Neural cell (in vitro differentiated cells): ENCODE data around the gene SUGCT. TPM values are rescaled to one million over a fixed set of nuclear protein-coding genes. Genes with fewer than 3 reads are reported as not detected.

Experiments used
- H2AFZ ChIP-seq: fragments of 200-600, 300-800 bp; sonication (generic), shearing (Covaris generic); 2 replicates; pipeline ENCODE4 v1.6.0; 2014; ENCODE audit warnings: low read depth, mild to moderate bottlenecking, antibody characterized with exemption, low read length, moderate library complexity
- H3F3A ChIP-seq: fragments of 200-600 bp; shearing (Covaris generic); 2 replicates; pipeline ENCODE4 v1.6.1; 2016; ENCODE audit warnings: mild to moderate bottlenecking, moderate library complexity, mixed read lengths, antibody characterized with exemption, low read length; ENCODE audit not compliant: insufficient read depth, poor library complexity, severe bottlenecking
- H3K27ac ChIP-seq: fragments of 200-600, 300-800 bp; sonication (generic), shearing (Covaris generic); 2 replicates; pipeline ENCODE4 v1.5.1; 2014; ENCODE audit warnings: mild to moderate bottlenecking, low read length, moderate library complexity
- H3K27me3 ChIP-seq: fragments of 300-800, 200-600 bp; sonication (generic), shearing (Covaris generic); 2 replicates; pipeline ENCODE4 v1.6.0; 2014; ENCODE audit warnings: mild to moderate bottlenecking, low read depth, low read length, moderate library complexity; ENCODE audit not compliant: insufficient read depth
- H3K36me3 ChIP-seq: fragments of 300-800, 200-600 bp; sonication (generic), shearing (Covaris generic); 2 replicates; pipeline ENCODE4 v1.5.1; 2014; ENCODE audit warnings: mild to moderate bottlenecking, antibody characterized with exemption, low read length, moderate library complexity; ENCODE audit not compliant: insufficient read depth
- H3K4me2 ChIP-seq: fragments of 300-800, 200-600 bp; sonication (generic), shearing (Covaris generic); 2 replicates; pipeline ENCODE4 v1.6.0; 2014; ENCODE audit warnings: mild to moderate bottlenecking, low read length
- H3K4me3 ChIP-seq: fragments of 300-800, 200-600 bp; sonication (generic), shearing (Covaris generic); 2 replicates; pipeline ENCODE4 v1.5.1; 2014; ENCODE audit warnings: mild to moderate bottlenecking, low read length, moderate library complexity
- H3K79me2 ChIP-seq: fragments of 200-600 bp; shearing (Covaris generic); replicated peaks from 2 replicates; pipeline ENCODE4 v1.6.0; 2014; ENCODE audit warnings: mild to moderate bottlenecking, low read length, moderate library complexity; ENCODE audit not compliant: insufficient read depth
- H3K9ac ChIP-seq: fragments of 300-800, 200-600 bp; sonication (generic), shearing (Covaris generic); 2 replicates; pipeline ENCODE4 v1.6.1; 2016; ENCODE audit warnings: mild to moderate bottlenecking, low read length, mixed read lengths
- H3K9me2 ChIP-seq: fragments of 200-600 bp; shearing (Covaris generic); 2 replicates; pipeline ENCODE4 v1.6.1; 2016; ENCODE audit warnings: mild to moderate bottlenecking, low read length, mixed read lengths; ENCODE audit not compliant: insufficient read depth
- H3K9me3 ChIP-seq: fragments of 200-600, 300-800 bp; sonication (generic), shearing (Covaris generic); 2 replicates; pipeline ENCODE4 v1.6.1; 2016; ENCODE audit warnings: mild to moderate bottlenecking, mixed run types, low read length, moderate library complexity, mixed read lengths
- H4K20me1 ChIP-seq: fragments of 200-600 bp; shearing (Covaris generic); 2 replicates; pipeline ENCODE4 v1.6.1; 2016; ENCODE audit warnings: mild to moderate bottlenecking, mixed run types; ENCODE audit not compliant: insufficient read depth
- EP300 ChIP-seq: fragments of 450-650 bp; conservative IDR thresholded peaks from 2 replicates; pipeline ENCODE4 v1.6.1; 2014; ENCODE audit warnings: antibody characterized with exemption, mild to moderate bottlenecking, moderate library complexity; ENCODE audit not compliant: poor library complexity, severe bottlenecking
- EZH2 ChIP-seq: fragments of 200-600, 300-800 bp; shearing (Covaris generic), sonication (generic); IDR thresholded peaks from 2 replicates; pipeline ENCODE4 v1.6.1; 2014; ENCODE audit warnings: antibody characterized with exemption, low read length, borderline replicate concordance, mild to moderate bottlenecking; ENCODE audit not compliant: insufficient read depth, poor library complexity, severe bottlenecking
- MXI1 ChIP-seq: fragments of 450-650 bp; conservative IDR thresholded peaks from 2 replicates; pipeline ENCODE4 v1.6.1; 2014; ENCODE audit warnings: antibody characterized with exemption, mild to moderate bottlenecking; ENCODE audit not compliant: poor library complexity, severe bottlenecking
- POLR2AphosphoS5 ChIP-seq: IDR thresholded peaks from 2 replicates; pipeline ENCODE4 v1.6.1; 2012
- RAD21 ChIP-seq: fragments of 450-650 bp; conservative IDR thresholded peaks from 2 replicates; pipeline ENCODE4 v1.6.1; 2014; ENCODE audit warnings: antibody characterized with exemption, mild to moderate bottlenecking, moderate library complexity
- REST ChIP-seq: IDR thresholded peaks from 2 replicates; pipeline ENCODE4 v1.6.1; 2012; ENCODE audit warnings: borderline replicate concordance
- SMC3 ChIP-seq: fragments of 450-650 bp; conservative IDR thresholded peaks from 2 replicates; pipeline ENCODE4 v1.6.1; 2014; ENCODE audit warnings: antibody characterized with exemption, mild to moderate bottlenecking, moderate library complexity; ENCODE audit not compliant: poor library complexity
- TAF1 ChIP-seq: IDR thresholded peaks from 2 replicates; pipeline ENCODE4 v1.6.1; 2012; ENCODE audit warnings: low read depth
- polyA plus RNA-seq: library from polyadenylated mRNA; depleted of rRNA; stranded (reverse); fragments of >200 nt; gene quantifications from 2 replicates; pipeline ENCODE4 v1.2.3, GENCODE V29; 2014
- TF ChIP-seq, protein P1 (sequence below): fragments of 450-650 bp; IDR thresholded peaks from 2 replicates; pipeline ENCODE4 v1.5.1; 2014; ENCODE audit warnings: antibody characterized with exemption, mild to moderate bottlenecking, moderate library complexity; ENCODE audit not compliant: poor library complexity, severe bottlenecking

Gene SUGCT
- polyA plus RNA-seq, 1 donor from 2014 or later = not detected

DNA sequence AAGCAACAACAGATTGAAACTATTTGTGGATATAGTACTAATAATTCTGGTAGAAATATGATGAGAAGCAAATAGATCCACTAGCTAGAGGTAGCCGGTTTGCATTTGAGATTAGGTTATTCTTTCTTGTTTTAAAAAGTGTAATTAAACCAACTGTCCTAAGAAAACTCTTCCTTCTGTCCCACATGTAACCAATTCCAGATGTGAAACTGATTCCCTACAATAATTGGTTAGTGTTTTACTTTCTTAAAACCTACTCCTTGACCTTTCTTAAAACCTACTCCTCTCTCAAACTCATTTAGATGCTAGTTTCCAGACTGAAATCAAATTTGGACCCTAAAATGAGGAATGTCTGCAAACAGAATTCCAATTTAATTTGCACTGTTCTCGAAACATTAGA lies 521.5 kb downstream of the SUGCT start:
- Histone ChIP-seq H3K9ac (no peak overlapping the region), H3K4me2 (no peak overlapping the region), H3K79me2 (no peaks in the 10 kb centered on the region), H2AFZ (no peak overlapping the region), H3K9me3 (no peaks in the 10 kb centered on the region), H3K9me2 (no peaks in the 10 kb centered on the region), H3K36me3 (no peaks in the 10 kb centered on the region), H3K4me3 (no peak overlapping the region), H3F3A (no peaks in the 10 kb centered on the region), H3K27ac (no peak overlapping the region), H4K20me1 (no peaks in the 10 kb centered on the region), H3K27me3 (no peaks in the 10 kb centered on the region)
- TF ChIP-seq EZH2 (no peak), POLR2AphosphoS5 (no peak), REST (no peak), EP300 (no peak), SMC3 (no peak), RAD21 (no peak), TAF1 (no peak), MXI1 (no peak)
- TF ChIP-seq, protein P1, sequence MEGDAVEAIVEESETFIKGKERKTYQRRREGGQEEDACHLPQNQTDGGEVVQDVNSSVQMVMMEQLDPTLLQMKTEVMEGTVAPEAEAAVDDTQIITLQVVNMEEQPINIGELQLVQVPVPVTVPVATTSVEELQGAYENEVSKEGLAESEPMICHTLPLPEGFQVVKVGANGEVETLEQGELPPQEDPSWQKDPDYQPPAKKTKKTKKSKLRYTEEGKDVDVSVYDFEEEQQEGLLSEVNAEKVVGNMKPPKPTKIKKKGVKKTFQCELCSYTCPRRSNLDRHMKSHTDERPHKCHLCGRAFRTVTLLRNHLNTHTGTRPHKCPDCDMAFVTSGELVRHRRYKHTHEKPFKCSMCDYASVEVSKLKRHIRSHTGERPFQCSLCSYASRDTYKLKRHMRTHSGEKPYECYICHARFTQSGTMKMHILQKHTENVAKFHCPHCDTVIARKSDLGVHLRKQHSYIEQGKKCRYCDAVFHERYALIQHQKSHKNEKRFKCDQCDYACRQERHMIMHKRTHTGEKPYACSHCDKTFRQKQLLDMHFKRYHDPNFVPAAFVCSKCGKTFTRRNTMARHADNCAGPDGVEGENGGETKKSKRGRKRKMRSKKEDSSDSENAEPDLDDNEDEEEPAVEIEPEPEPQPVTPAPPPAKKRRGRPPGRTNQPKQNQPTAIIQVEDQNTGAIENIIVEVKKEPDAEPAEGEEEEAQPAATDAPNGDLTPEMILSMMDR = no peak

DNA sequence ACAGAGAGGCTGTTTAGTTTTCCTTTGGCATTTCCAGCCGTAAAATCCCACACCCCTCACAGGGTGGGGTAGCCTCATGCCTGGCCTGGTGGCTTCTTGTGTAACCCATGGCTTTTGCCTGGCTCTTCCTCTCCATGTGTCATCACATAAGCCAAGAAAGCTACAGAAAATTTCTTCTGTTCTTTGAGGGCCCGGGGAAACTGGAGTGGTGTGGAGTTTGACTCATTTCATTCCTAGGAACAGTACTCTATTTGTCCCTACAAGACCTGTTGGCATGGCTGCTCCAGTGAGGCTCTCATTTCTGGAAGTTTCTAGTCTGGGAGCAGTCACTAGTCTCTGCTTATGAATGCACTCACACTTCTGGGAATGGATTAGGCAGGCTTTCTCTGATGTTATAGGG lies 523.9 kb downstream of the SUGCT start:
- no peak overlapping the region for H2AFZ ChIP-seq
- no peak overlapping the region for H3K4me2 ChIP-seq
- H3F3A ChIP-seq = no peaks in the 10 kb centered on the region
- H3K4me3 ChIP-seq = no peak overlapping the region
- no peaks in the 10 kb centered on the region for H3K79me2 ChIP-seq
- no peak for TF ChIP-seq EZH2
- TF ChIP-seq MXI1 = no peak
- no peak for TF ChIP-seq SMC3
- TF ChIP-seq TAF1 = no peak
- TF ChIP-seq POLR2AphosphoS5 = no peak
- no peak for TF ChIP-seq EP300
- TF ChIP-seq, protein P1 = no peak
- no peak for TF ChIP-seq RAD21
- no peak for TF ChIP-seq REST
- no peaks in the 10 kb centered on the region for H3K9me3 ChIP-seq
- no peak overlapping the region for H3K9ac ChIP-seq
- no peaks in the 10 kb centered on the region for H4K20me1 ChIP-seq
- no peaks in the 10 kb centered on the region for H3K36me3 ChIP-seq
- H3K27me3 ChIP-seq = no peaks in the 10 kb centered on the region
- no peaks in the 10 kb centered on the region for H3K9me2 ChIP-seq
- no peak overlapping the region for H3K27ac ChIP-seq
